Retinal pigment epithelial cell (primary cell): ENCODE results near the gene MATR3.

Experiments
- DNase-seq: peaks from one replicate; pipeline ENCODE4 v3.0.0-alpha.2; 2010; ENCODE audit warnings: low read depth
- H3K4me3 ChIP-seq: 2 replicates; pipeline ENCODE4 v1.5.1; 2011; ENCODE audit warnings: mild to moderate bottlenecking, low read length, control low read depth, moderate library complexity
- TF ChIP-seq, protein P1 (sequence below): conservative IDR thresholded peaks from 2 replicates; pipeline ENCODE4 v1.5.1; 2011; ENCODE audit warnings: low read depth, low read length, control low read depth, inconsistent platforms

MATR3 gene

GRCh38 chr5:139251695-139252288 is 41.7 kb upstream of the MATR3 start:
- TF ChIP-seq, protein P1, sequence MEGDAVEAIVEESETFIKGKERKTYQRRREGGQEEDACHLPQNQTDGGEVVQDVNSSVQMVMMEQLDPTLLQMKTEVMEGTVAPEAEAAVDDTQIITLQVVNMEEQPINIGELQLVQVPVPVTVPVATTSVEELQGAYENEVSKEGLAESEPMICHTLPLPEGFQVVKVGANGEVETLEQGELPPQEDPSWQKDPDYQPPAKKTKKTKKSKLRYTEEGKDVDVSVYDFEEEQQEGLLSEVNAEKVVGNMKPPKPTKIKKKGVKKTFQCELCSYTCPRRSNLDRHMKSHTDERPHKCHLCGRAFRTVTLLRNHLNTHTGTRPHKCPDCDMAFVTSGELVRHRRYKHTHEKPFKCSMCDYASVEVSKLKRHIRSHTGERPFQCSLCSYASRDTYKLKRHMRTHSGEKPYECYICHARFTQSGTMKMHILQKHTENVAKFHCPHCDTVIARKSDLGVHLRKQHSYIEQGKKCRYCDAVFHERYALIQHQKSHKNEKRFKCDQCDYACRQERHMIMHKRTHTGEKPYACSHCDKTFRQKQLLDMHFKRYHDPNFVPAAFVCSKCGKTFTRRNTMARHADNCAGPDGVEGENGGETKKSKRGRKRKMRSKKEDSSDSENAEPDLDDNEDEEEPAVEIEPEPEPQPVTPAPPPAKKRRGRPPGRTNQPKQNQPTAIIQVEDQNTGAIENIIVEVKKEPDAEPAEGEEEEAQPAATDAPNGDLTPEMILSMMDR = no peak
- DNase-seq = no peak
- no peak overlapping the region for H3K4me3 ChIP-seq

- TF ChIP-seq, protein P1 = no peak
- no peak for DNase-seq
- no peak overlapping the region for H3K4me3 ChIP-seq
Observed at GRCh38 chr5:139253115-139253514, 40.4 kb upstream of the MATR3 start.

- DNase-seq = no peak
- no peak overlapping the region for H3K4me3 ChIP-seq
- TF ChIP-seq, protein P1 = no peak
Observed at GRCh38 chr5:139256820-139257219, 36.7 kb upstream of the MATR3 start.

GRCh38 chr5:139262059-139262741 is 31.3 kb upstream of the MATR3 start:
- TF ChIP-seq, protein P1 = no peak
- no peak for DNase-seq
- H3K4me3 ChIP-seq = no peak overlapping the region

GRCh38 chr5:139262742-139263445 is 30.6 kb upstream of the MATR3 start:
- TF ChIP-seq, protein P1 = peak; percentile 93
- H3K4me3 ChIP-seq = no peak overlapping the region
- peak; percentile 69 for DNase-seq

DNA sequence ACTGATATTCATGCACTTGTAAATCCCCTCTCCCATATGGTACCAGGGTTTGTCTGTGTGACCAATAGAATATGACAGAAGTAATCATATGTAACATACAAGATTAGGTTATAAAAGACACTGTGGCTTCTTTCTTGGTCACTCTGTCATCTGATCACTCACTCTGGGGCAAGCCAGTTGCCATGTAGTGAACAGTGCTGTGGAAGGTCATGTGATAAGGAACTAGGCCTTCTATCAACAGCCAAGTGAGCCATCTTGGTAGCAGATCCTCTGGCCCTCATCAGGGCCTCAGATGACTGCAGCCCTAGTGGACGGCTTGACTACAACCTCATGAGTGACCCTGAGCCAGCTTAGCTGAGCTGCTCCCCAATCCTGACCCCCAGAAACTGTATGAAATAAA is 30.0 kb upstream of the MATR3 start:
- TF ChIP-seq, protein P1 = no peak
- no peak overlapping the region for H3K4me3 ChIP-seq
- DNase-seq = no peak

DNA sequence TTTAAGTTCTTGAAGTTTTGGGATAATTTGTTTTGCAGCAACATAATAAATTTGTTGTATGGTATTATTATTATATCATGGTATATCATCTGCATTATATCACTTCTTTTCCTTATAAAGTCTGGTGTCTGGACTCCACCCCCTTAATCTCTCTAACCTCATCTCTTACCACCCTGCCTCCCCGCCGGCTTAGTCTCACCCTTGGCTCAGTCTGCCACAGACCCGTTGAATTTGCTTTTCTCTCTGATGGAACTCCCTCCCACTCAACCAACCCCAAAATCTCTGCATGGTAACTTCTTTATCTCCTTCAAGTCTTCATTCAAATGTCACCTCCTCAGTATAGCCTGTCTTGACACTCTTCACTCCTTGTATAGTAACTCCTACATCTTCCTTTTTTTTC is 29.6 kb upstream of the MATR3 start:
- TF ChIP-seq, protein P1 = no peak
- DNase-seq = no peak
- H3K4me3 ChIP-seq = no peak overlapping the region
